ENCODE data around the gene PRSS33. TPM values are rescaled to one million over a fixed set of nuclear protein-coding genes. Genes with fewer than 3 reads are reported as not detected.
A peak's percentile ranks its signal among the peaks of the same experiment; 100 is the strongest.

The PRSS33 gene
- total RNA-seq, 1 donor from 2014 or later = not detected

GRCh38 chr16:2761886-2762583, 25.3 kb downstream of the PRSS33 start:
- no peak for TF ChIP-seq CTCF (conservative IDR thresholded peaks at IDR 0.05; ENCODE audit: low read depth, low read length)
- no peak overlapping the region for H3K4me3 ChIP-seq (ENCODE audit: low read depth, low read length)
- no peak for DNase-seq (ENCODE audit: low read depth)

GRCh38 chr16:2761472-2761871, 25.9 kb downstream of the PRSS33 start:
- no peak overlapping the region for H3K4me3 ChIP-seq (ENCODE audit: low read depth, low read length)
- no peak for TF ChIP-seq CTCF (conservative IDR thresholded peaks at IDR 0.05; ENCODE audit: low read depth, low read length)
- DNase-seq (ENCODE audit: low read depth) = no peak

- no peak for DNase-seq (ENCODE audit: low read depth)
- H3K4me3 ChIP-seq (ENCODE audit: low read depth, low read length) = no peak overlapping the region
- no peak for TF ChIP-seq CTCF (conservative IDR thresholded peaks at IDR 0.05; ENCODE audit: low read depth, low read length)
Measured at GRCh38 chr16:2757344-2757743, 30.0 kb downstream of the PRSS33 start.

GRCh38 chr16:2756288-2757015, 30.9 kb downstream of the PRSS33 start:
- no peak overlapping the region for H3K4me3 ChIP-seq (ENCODE audit: low read depth, low read length)
- DNase-seq (ENCODE audit: low read depth) = no peak
- TF ChIP-seq CTCF (conservative IDR thresholded peaks at IDR 0.05; ENCODE audit: low read depth, low read length) = no peak

- peak overlapping the region; percentile 90 for H3K4me3 ChIP-seq (ENCODE audit: low read depth, low read length)
- TF ChIP-seq CTCF (conservative IDR thresholded peaks at IDR 0.05; ENCODE audit: low read depth, low read length) = no peak
- no peak for DNase-seq (ENCODE audit: low read depth)
Measured at GRCh38 chr16:2755158-2755557, 32.2 kb downstream of the PRSS33 start.

- H3K4me3 ChIP-seq (ENCODE audit: low read depth, low read length) = peak overlapping the region; percentile 90
- DNase-seq (ENCODE audit: low read depth) = no peak
- TF ChIP-seq CTCF (conservative IDR thresholded peaks at IDR 0.05; ENCODE audit: low read depth, low read length) = peak; percentile 4
Measured at GRCh38 chr16:2753733-2754020, 33.7 kb downstream of the PRSS33 start.
